Measurements from ENCODE around the gene UPF3B.

UPF3B gene

GRCh38 chrX:119801253-119802221, 51.2 kb downstream of the UPF3B start:
- TF ChIP-seq CTCF (IDR thresholded peaks at IDR 0.05; ENCODE audit: low read depth, low read length) = no peak
- DNase-seq (ENCODE audit: low read depth, low spot score) = no peak
- no peak overlapping the region for H3K4me3 ChIP-seq (ENCODE audit: low read depth, low read length)
- in situ Hi-C loops (cut with HindIII; ENCODE audit: low sequenced_read_pairs) = no loop called here

GRCh38 chrX:119791437-119792231, 61.1 kb downstream of the UPF3B start, which contains the start of gene RPL39:
RPL39 (minus strand) TSS chrX:119791630; CDS start chrX:119791576, 54 bp downstream.
- in situ Hi-C loops (cut with HindIII; ENCODE audit: low sequenced_read_pairs) = no loop called here
- no peak for TF ChIP-seq CTCF (IDR thresholded peaks at IDR 0.05; ENCODE audit: low read depth, low read length)
- peak within 1 kb of the TSS; percentile 81 for H3K4me3 ChIP-seq (ENCODE audit: low read depth, low read length)
- peak; percentile 91 for DNase-seq (ENCODE audit: low read depth, low spot score)

GRCh38 chrX:119790977-119791436, 61.8 kb downstream of the UPF3B start:
- DNase-seq (ENCODE audit: low read depth, low spot score) = peak; percentile 31
- peak overlapping the region; percentile 81 for H3K4me3 ChIP-seq (ENCODE audit: low read depth, low read length)
- in situ Hi-C loops (cut with HindIII; ENCODE audit: low sequenced_read_pairs) = no loop called here
- TF ChIP-seq CTCF (IDR thresholded peaks at IDR 0.05; ENCODE audit: low read depth, low read length) = peak; percentile 11

- no peak for DNase-seq (ENCODE audit: low read depth, low spot score)
- H3K4me3 ChIP-seq (ENCODE audit: low read depth, low read length) = no peak overlapping the region
- in situ Hi-C loops (cut with HindIII; ENCODE audit: low sequenced_read_pairs) = no loop called here
- peak; percentile 57 for TF ChIP-seq CTCF (IDR thresholded peaks at IDR 0.05; ENCODE audit: low read depth, low read length)
Measured at GRCh38 chrX:119784747-119785446, 67.9 kb downstream of the UPF3B start.

All from astrocyte of the spinal cord (primary cell).